Mucosa of rectum (tissue), 2 donors: Measurements from ENCODE around the gene C1orf105.

ENCODE experiments used
- H3K27ac ChIP-seq, 2 donors: one replicate each; pipeline ENCODE4 v1.7.0; 2013; ENCODE audit warnings: inconsistent platforms in 2 of 2, low read depth in 2 of 2, low read length in 2 of 2
- H3K27me3 ChIP-seq, 2 donors: one replicate each; pipeline ENCODE4 v1.7.0; 2013; ENCODE audit warnings: low read length in 2 of 2; ENCODE audit not compliant: control insufficient read depth in 2 of 2, insufficient read depth in 2 of 2
- H3K36me3 ChIP-seq, 2 donors: one replicate each; pipeline ENCODE4 v1.7.0; 2013; ENCODE audit warnings: low read length in 2 of 2; ENCODE audit not compliant: control insufficient read depth in 2 of 2, insufficient read depth in 2 of 2
- H3K4me1 ChIP-seq, 2 donors: one replicate each; pipeline ENCODE4 v1.7.0; 2013; ENCODE audit warnings: low read length in 2 of 2, mild to moderate bottlenecking in 1 of 2; ENCODE audit not compliant: control insufficient read depth in 2 of 2, insufficient read depth in 2 of 2
- H3K4me3 ChIP-seq, 2 donors: one replicate each; pipeline ENCODE4 v1.7.0; 2013; ENCODE audit warnings: low read length in 2 of 2
- H3K9ac ChIP-seq, 2 donors: one replicate each; pipeline ENCODE4 v1.7.0; 2013; ENCODE audit warnings: low read length in 2 of 2, low read depth in 1 of 2, mild to moderate bottlenecking in 1 of 2
- H3K9me3 ChIP-seq, 2 donors: one replicate each; pipeline ENCODE4 v1.7.0; 2013; ENCODE audit warnings: low read length in 2 of 2; ENCODE audit not compliant: control insufficient read depth in 2 of 2
- donor health status: healthy.
- donor health status: Normal muscosa, but diverticular disease.

C1orf105 gene

DNA sequence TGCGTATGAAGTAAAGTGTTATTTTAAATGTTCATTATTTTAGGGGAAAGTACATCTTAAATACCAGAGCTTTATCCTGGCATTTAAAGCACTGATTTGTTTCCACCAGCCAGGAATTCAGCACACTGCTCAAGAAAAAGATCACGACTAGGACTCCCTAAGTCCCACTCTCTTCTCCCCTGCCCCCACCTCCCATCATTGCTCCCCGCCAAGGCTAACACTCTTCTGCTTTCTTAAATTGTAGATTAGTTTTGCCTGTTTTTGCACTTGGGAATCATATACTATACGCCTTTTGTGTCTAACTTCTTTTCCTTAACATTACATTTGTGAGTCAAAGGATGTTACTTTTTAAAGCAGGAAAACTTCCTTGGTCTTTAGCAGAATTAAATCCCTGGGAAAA is 37.5 kb upstream of the C1orf105 start:
- Histone ChIP-seq H3K27ac (no peak overlapping the region), H3K9ac (no peak overlapping the region), H3K4me3 (no peak overlapping the region), H3K36me3 (no peaks in the 10 kb centered on the region), H3K27me3 (no peaks in the 10 kb centered on the region), H3K4me1 (no peaks in the 10 kb centered on the region), H3K9me3 (no peaks in the 10 kb centered on the region)

- Histone ChIP-seq H3K36me3 (no peaks in the 10 kb centered on the region), H3K27ac (no peak overlapping the region), H3K9ac (no peak overlapping the region), H3K27me3 (no peaks in the 10 kb centered on the region), H3K4me1 (no peaks in the 10 kb centered on the region), H3K4me3 (no peak overlapping the region), H3K9me3 (no peaks in the 10 kb centered on the region)
These were observed 36.9 kb upstream of the C1orf105 start for GRCh38 chr1:172383536-172383935.

- no peak overlapping the region for H3K4me3 ChIP-seq
- H3K27me3 ChIP-seq = no peaks in the 10 kb centered on the region
- H3K9me3 ChIP-seq = no peaks in the 10 kb centered on the region
- no peak overlapping the region for H3K9ac ChIP-seq
- H3K4me1 ChIP-seq = no peaks in the 10 kb centered on the region
- no peaks in the 10 kb centered on the region for H3K36me3 ChIP-seq
- H3K27ac ChIP-seq = no peak overlapping the region
These were observed 35.8 kb upstream of the C1orf105 start for GRCh38 chr1:172384656-172385055.

DNA sequence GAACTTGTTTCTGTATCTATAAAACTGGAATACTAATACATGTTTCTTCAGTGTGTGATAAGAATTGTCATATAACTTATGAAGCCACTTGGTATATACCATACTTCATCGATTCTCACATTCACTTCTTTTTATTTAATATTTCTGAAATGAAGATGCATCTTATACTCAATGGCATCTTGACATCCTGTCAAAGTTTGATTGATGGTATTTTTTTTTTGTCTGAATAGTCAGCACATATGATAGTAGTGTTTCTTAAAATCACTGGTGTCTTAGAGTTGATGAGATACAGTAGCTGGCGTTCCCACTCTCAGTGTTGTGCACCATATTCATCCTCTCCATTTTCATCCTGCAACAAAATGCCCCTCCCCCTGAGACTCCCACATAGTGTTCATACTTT is 34.4 kb upstream of the C1orf105 start:
- no peak overlapping the region for H3K9ac ChIP-seq
- no peak overlapping the region for H3K27ac ChIP-seq
- no peaks in the 10 kb centered on the region for H3K27me3 ChIP-seq
- H3K4me1 ChIP-seq = peaks cover 0 to 7% of the 10 kb centered on the region in 2 donors
- no peaks in the 10 kb centered on the region for H3K9me3 ChIP-seq
- H3K4me3 ChIP-seq = no peak overlapping the region
- no peaks in the 10 kb centered on the region for H3K36me3 ChIP-seq

- Histone ChIP-seq H3K27ac (no peak overlapping the region), H3K9ac (no peak overlapping the region), H3K36me3 (no peaks in the 10 kb centered on the region), H3K4me1 (peaks cover 0 to 7% of the 10 kb centered on the region in 2 donors), H3K4me3 (no peak overlapping the region), H3K9me3 (no peaks in the 10 kb centered on the region), H3K27me3 (no peaks in the 10 kb centered on the region)
These were observed 32.0 kb upstream of the C1orf105 start for GRCh38 chr1:172388490-172388889.

DNA sequence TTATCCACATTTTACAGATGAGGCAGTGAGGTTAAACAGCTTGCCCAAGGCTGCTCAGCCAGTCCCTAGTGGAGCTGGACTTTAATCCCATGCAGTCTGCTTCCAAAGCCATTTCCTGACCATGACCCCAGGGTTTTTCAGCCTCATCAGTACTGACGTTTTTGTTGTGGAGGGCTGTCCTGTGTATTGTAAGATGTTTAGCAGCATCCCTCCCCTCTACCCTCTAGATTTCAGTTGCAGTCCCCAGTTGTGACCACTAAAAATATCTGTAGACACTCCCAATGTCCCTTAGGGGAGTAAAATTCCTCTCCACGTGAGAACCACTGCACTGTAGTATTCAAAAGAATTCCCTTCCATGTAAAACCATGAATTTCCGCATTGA is 30.2 kb upstream of the C1orf105 start:
- no peaks in the 10 kb centered on the region for H3K27me3 ChIP-seq
- H3K4me3 ChIP-seq = no peak overlapping the region
- H3K27ac ChIP-seq = peak overlapping the region; percentile 23 to 53
- H3K9ac ChIP-seq = no peak overlapping the region
- peaks cover 7 to 11% of the 10 kb centered on the region in 2 donors for H3K4me1 ChIP-seq
- no peaks in the 10 kb centered on the region for H3K9me3 ChIP-seq
- H3K36me3 ChIP-seq = no peaks in the 10 kb centered on the region

DNA sequence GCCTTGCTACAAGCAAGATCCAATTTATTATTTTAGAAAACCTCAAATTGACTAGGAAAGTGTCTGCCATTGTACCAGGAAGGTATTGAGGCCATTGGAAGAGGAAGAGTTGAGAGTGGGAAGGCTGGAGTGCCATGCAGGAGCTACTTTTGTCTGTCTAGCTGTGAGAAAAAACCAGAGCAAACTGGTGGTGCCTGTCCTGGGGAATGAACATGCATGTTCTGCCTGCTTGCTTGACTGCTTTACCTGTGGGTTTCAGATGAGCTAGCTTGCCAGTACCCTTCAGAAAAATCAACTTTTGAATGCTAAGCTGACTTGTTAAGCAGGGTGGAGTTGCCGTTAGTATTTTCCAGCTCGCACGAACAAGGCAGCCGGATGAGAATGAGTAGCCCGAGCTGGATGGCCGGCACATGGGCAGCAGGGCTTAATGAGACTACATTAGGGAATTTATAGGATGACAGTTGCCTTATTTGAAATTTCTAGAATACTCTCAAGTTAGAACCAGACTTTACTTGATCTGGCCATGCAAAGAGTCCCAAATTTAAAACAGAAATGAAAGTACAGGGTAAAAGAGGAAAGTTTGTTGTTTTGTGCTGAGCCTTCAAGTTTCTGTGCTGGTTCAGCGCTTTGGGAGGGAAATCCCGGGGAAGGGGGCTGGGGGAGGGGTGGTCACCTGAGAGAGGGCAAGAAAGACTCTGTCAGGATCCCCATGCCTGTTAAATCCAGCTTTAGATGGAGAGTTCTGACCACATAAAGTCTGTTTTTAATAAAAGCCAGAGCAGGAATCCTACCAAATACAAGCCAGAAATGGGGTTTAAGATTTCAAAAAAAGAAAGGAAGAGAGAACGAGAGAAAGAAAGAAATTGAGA is 29.6 kb upstream of the C1orf105 start:
- Histone ChIP-seq H3K36me3 (no peaks in the 10 kb centered on the region), H3K27ac (peak overlapping the region; percentile 52 to 53), H3K4me1 (peaks cover 7 to 11% of the 10 kb centered on the region in 2 donors), H3K4me3 (peak overlapping the region in 1 of 2 donors; percentile 20), H3K9me3 (no peaks in the 10 kb centered on the region), H3K9ac (no peak overlapping the region), H3K27me3 (no peaks in the 10 kb centered on the region)

DNA sequence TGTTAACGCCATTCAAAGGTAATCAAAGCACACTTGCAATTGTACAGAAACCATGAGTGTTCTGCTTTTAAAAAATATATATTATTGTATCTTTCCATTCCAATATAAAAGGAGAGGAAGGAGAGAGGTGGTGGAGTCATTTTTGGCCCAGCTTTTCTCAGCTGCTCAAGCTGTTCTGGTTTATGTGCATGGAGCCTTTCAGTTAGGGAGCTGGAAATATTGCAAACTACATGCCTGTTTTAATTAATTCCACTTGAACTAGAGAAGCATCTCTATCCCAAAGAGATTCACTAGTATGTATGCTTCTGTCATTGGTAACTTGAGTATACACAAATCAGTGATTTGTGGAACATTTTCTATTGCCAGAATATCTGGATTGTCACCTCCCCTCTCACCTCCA is 28.5 kb upstream of the C1orf105 start:
- no peak overlapping the region for H3K27ac ChIP-seq

GRCh38 chr1:172393354-172393753 is 27.1 kb upstream of the C1orf105 start:
- no peak overlapping the region for H3K9ac ChIP-seq
- H3K27me3 ChIP-seq = no peaks in the 10 kb centered on the region
- peaks cover 7 to 11% of the 10 kb centered on the region in 2 donors for H3K4me1 ChIP-seq
- H3K9me3 ChIP-seq = no peaks in the 10 kb centered on the region
- H3K36me3 ChIP-seq = no peaks in the 10 kb centered on the region
- no peak overlapping the region for H3K4me3 ChIP-seq
- peak overlapping the region in 1 of 2 donors; percentile 38 for H3K27ac ChIP-seq

More for the DNA sequence above, 28.5 kb upstream of the C1orf105 start:
- Histone ChIP-seq H3K9ac (no peak overlapping the region), H3K4me1 (peaks cover 7 to 11% of the 10 kb centered on the region in 2 donors), H3K9me3 (no peaks in the 10 kb centered on the region), H3K27me3 (no peaks in the 10 kb centered on the region), H3K4me3 (no peak overlapping the region), H3K36me3 (no peaks in the 10 kb centered on the region)

DNA sequence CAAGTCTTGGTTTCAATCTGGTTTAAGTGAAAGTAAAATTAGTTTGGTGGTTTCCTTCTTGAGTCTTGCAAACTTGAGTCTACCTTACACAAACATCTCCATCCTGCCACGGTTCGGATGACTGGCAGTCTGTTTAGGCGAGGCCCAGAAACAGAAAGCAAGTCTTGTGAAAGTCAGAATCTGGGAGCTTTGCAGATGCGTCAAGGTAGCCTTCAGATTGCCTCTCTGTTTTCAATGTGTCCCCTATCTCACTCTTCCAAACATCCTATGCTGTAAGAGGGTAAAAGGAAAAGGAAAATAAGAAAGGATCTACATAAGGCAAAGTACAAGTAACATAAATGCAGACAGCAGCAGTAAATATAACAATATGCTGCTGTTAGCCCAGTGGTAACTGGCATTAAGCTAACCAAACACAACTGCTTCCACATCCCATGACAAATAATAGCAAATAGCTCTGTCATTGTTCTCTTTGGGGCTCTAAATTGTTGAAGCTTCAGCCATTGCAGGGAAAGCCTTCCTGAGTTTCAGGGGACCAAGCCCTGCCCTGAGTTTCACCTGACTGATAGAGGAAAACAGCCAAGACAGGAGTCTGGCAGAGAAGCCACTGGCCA is 26.2 kb upstream of the C1orf105 start:
- peak overlapping the region; percentile 5 to 44 for H3K9ac ChIP-seq
- peaks cover 9 to 11% of the 10 kb centered on the region in 2 donors for H3K4me1 ChIP-seq
- peak overlapping the region; percentile 32 to 50 for H3K27ac ChIP-seq
- H3K27me3 ChIP-seq = no peaks in the 10 kb centered on the region
- peak overlapping the region; percentile 16 to 57 for H3K4me3 ChIP-seq
- H3K9me3 ChIP-seq = no peaks in the 10 kb centered on the region
- no peaks in the 10 kb centered on the region for H3K36me3 ChIP-seq
